Stimulated activated CD4-positive, alpha-beta T cell treated with anti-CD3 and anti-CD28 coated beads, Interleukin-2, amount 100 ng/mL, for 48 hours (primary cell): ENCODE results near the gene ADGRF1.
"Not testable (repeated sequence)": the region's sequence is repeated elsewhere in the genome, so short reads cannot be mapped to it uniquely, and the experiment has no call there.

ENCODE experiments used
- DNase-seq, 2 donors: peaks; one replicate each; pipeline ENCODE4 v3.0.0-alpha.2; 2020

ADGRF1 gene

GRCh38 chr6:47042275-47042791 lies at the start of gene ADGRF1:
Gene ADGRF1 (minus strand): TSS chr6:47042332. CDS start chr6:47029061, 13,271 bp downstream.
- no peak for DNase-seq

- DNase-seq = no peak
These were observed 48.7 kb upstream of the ADGRF1 start for GRCh38 chr6:47090881-47091280.

DNA sequence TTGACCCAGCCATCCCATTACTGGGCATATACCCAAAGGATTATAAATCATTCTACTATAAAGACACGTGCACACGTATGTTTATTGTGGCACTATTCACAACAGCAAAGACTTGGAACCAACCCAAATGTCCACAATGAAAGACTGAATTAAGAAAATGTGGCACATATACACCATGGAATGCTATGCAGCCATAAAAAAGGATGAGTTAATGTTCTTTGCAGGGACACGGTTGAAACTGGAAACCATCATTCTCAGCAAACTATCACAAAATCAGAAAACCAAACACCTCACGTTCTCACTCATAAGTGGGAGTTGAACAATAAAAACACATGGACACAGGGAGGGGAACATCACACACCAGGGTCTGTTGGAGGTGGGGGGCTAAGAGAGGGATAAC lies 47.3 kb upstream of the ADGRF1 start:
- DNase-seq = not testable (repeated sequence)

GRCh38 chr6:47086051-47086770 lies 44.1 kb upstream of the ADGRF1 start:
- DNase-seq = no peak

DNA sequence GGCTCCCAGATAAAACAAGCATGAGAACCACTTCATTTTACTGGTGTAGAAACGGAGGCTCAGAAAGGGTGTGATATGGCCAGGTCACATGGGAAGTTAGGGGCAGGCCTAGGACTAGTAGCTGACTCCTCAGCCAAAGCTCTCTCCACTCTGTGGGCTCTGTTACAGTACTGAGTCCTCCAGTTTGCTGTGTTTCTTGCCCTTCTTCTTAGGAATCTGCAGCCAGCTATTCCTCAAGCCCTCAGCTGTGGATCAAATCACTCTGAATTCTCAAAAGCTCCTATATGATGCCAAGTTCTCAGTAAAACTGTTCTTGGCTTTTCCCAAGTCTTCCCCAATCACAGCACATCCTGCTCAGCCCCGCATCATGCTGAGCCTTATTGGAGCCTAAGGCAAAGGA lies 42.5 kb upstream of the ADGRF1 start:
- no peak for DNase-seq

DNA sequence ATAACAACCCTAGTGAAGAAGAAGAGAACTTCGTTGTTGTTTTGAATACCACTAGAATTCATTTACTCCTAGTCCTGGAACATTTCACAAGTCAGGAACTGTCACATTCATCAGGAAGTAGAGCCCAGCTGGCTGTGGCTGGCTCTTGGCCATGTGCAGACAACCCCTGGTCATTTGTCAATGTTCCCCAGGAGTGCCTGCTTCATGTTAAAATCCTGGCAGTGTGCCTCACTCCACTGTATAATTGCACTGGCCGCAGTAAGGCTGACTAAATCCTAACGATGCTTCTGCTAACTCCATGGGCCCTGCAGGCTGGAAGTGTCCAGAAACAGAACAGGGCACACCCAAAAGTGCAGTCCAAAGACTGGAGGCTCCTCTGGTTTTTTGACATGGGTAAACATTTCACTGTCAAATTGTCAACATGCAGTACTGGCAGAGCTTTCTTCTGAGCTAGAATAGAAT lies 41.5 kb upstream of the ADGRF1 start:
- no peak for DNase-seq

GRCh38 chr6:47080083-47080596 lies 38.0 kb upstream of the ADGRF1 start:
- DNase-seq = no peak

DNA sequence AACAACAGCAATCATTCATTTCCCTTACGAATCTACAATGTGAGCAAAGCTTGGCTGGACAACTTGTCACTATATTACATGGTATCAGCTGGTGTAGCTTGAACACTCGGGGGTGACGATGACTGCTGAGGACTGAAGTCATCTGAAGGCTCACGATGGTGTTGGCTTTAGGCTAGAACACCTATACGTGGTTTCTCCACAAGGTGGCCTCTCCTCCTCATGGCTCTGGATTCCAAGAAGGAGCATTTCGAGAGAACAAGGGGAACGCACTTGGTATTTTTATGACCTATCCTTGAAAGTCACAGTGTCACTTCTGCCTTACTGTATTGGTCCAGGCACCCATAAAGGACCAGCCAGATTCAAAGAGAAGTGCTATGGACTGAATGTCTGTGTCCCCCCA lies 37.5 kb upstream of the ADGRF1 start:
- DNase-seq = no peak

DNA sequence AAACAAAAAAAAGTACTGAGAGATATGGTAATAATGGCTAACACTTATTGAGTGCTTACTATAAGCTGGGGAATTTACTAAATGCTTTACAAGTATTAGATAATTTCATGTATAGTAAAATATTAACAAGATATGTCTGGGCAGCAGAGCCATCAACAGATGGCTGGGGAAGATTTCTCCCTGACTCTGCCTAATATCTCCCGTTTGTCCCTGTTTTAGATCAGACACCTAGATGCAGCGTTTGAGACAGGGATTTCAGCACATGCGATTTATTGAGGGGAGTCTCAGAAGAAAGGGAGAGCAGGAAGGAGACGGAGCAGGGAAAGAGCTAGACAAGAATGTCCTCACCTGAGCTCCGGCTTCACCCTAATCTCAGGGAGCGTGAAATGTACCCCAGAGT lies 36.9 kb upstream of the ADGRF1 start:
- no peak for DNase-seq

DNA sequence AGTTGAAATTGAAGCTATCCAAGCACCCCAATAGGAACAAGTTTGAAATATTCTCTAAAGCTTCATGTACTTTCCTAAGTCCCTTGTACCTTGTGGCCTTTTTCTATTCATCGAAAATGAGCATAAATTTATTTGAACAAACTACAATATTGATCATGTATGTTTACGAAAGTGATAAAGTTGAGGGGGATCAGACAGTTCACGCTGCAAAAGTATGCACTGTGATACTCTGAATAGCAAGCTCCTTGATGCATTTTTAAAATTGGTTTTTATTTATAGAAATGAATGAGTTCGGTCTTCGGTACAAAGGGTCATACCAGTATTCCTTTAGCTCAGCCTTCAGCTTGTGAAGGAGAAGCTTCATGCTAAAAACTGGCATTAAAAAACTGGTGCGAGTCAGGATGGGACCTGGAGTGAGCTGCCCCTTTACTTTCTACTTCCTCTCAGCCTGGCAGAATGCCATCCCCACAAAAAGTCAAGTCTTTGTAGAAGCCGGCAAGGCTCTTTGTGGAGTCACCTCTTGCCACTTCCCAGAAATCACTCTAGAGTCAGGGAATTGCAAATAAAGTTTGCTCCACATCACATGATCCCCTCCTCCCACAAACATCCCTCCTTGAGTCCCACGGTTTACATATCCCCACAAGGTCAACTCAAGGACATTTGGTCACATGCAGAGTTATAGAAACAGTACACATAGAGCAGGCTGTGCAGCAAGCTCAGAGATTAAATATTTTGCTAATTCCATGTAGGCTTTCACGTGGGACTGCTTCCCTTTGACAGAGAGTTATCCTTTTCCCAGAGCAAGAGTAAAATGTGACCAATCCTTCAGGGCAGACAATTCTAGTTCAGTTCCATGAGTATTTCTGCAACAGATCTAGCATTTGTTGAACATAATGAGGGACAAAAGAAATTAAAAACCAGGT lies 34.6 kb upstream of the ADGRF1 start:
- no peak for DNase-seq

DNA sequence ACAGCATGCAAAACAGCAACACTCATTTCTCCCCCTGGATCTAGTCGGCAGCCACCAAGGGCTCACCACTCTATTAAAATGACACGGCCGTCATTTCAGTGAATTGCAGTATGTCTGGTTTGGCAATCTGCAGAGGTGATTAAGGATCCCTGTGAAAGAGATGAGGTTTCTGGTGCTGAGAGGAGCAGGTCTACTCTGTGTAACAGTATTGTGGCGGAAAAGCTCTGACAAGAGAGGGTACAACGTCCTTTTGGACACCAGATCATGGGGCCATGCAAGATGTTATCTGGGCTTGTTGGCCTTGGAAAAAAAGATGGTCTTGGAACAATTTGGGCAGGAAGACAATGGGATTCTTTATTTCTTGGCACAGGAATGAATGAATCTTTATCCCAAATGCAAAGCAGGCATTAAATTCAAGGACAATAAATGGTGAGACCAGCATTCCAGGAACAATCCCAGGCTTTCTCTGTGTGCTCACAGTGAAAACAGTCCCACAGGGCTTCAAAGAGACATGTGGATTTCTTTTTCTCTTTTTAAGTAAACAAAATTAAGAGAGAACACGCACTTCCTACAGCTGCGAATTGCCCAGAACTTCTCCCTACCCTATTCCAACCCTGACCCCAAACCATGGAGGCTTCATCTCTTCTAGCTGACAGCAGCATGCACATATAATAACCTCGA lies 33.7 kb upstream of the ADGRF1 start:
- no peak for DNase-seq

GRCh38 chr6:47075168-47075567 lies 33.0 kb upstream of the ADGRF1 start:
- DNase-seq = no peak

- no peak for DNase-seq
These were observed 31.3 kb upstream of the ADGRF1 start for GRCh38 chr6:47073125-47074110.

DNA sequence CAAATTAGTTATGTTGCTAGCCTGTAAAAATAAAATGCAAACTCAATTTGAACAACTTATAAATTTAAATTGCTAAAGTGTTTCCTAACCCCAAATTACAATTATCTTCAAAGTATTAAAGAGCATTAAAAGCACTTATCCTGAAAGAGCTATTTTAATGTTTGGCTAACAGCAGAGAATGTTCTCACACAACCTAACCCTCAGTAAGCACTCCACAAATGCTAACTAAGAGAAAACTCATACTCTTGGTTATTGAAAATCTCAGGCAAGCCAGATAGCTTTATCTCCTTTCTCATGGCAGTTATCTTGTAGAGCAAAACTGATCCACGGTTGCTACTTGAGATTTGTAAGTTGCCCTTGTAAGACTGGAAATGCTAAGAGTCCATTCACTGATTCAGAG lies 30.5 kb upstream of the ADGRF1 start:
- DNase-seq = no peak

DNA sequence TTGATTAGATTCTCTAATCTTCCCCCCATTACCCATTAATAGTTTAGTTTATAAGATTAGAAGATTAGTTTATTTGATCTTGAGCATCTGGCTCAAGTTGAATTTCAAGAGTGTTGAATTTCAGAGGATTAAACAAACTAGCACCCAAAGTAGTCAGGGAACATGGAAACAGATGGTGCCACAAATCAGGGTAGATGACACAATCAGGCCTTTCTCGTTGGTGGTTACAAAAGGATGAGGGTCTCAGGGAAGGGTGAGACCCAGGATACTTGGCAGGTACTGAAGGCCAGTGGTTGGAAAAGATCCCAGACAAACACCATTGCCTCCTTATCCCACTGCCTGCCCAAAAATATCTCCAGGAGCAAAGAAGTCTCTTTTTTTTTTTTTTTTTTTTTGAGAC lies 29.5 kb upstream of the ADGRF1 start:
- DNase-seq = no peak

- DNase-seq = no peak
These were observed 28.3 kb upstream of the ADGRF1 start for GRCh38 chr6:47070461-47070860.

DNA sequence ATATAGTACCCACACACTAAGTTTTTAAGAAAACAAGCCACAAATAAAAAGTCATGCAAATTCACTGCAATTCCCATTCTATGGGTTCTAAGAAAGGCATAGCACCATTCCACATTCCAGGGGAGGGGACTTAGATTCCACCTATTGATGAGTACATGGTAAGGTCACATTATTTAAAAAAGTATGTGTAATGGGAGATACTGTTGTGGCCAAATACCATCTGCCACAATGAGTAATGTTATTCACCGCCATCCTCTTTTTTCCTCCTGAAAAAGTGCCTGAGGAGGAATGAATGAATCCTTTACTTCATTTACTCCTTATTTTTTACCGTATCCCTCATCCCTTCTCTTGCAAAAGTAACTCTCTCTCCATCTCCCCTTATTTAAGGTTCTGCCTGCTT lies 27.0 kb upstream of the ADGRF1 start:
- no peak for DNase-seq

DNA sequence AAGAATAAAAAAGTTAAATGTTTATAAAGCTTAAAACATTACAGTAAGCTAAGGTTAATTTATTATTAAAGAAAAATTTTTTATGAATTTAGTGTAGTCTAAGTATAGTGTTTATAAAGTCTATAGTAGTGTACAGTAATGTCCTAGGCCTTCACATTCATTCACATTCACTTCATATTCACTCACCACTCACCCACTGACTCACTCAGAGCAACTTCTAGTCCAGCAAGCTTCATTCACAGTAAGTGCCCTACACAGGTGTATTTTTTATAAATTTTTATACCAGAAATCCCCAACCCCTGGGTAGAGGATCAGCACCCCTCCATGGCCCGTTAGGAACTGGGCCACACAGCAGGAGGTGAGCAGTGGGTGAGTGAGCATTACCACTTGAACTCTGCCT lies 24.3 kb upstream of the ADGRF1 start:
- DNase-seq = no peak

DNA sequence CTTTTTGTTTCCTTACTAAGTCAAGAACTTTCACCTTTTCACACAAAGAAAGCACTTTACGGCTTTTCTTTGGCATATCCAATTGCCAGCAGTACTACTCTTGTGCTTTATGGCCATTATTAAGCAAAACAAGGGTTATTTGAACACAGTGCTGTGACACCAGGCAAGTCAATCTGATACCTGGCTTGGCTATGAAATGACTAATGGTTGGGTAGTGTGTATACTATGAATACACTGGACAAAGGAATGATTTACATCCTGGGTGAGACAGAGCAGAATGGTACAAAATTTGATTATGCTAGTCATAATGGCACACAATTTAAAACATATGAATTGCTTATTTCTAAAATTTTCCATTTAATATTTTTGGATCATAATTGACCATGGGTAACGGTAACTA lies 22.1 kb upstream of the ADGRF1 start:
- DNase-seq = no peak

- no peak for DNase-seq
These were observed 20.2 kb upstream of the ADGRF1 start for GRCh38 chr6:47062346-47062745.
